ENCODE results near the gene MRPL34. TPM values are rescaled to one million over a fixed set of nuclear protein-coding genes. Genes with fewer than 3 reads are reported as not detected.
A peak's percentile ranks its signal among the peaks of the same experiment; 100 is the strongest.

The MRPL34 gene
- total and polyA plus RNA-seq, 9 of the 15 experiments (the other 6 are each of a cell fraction or from before 2014, with no cell fraction given): 11.5 to 256 (median 72.5) TPM

DNA sequence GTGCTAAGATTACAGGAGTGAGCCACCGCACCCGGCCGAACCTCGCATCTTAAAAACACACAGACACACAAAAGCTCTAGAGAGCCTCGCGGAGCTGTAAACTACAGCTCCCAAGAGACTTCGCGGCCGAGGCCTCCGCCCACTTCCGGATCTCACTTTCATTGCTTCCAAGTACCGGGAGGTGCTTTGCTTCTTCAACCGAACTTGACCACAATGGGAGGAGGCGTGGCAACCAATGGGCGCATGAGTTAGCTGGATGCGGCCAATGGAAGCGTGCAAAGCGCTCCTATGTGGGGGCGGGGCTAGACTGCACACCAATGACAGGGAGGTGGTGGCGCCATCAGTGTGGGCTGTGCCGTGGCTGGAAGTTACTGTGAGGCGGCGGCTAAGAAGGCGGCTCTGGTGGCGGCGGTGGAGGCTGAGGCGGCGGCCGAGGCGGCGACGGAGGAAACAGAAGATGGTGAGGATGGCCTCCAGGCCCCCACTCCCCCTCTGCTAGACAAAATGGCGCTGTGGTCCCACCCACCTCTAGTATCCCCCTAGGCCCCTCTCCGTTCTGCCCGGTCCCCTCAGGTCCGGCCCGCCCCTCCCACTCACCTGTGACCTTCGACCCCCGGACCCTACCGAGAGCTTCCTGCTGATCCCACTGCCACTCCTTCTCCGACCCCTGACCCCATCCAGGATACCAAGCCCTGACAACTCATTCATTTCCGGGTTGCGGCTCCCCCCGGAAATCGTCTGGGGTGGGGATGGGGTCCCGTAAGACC is 3.7 kb downstream of the MRPL34 start, which contains the start of gene DDA1 (continued):
- TF ChIP-seq, protein P1, sequence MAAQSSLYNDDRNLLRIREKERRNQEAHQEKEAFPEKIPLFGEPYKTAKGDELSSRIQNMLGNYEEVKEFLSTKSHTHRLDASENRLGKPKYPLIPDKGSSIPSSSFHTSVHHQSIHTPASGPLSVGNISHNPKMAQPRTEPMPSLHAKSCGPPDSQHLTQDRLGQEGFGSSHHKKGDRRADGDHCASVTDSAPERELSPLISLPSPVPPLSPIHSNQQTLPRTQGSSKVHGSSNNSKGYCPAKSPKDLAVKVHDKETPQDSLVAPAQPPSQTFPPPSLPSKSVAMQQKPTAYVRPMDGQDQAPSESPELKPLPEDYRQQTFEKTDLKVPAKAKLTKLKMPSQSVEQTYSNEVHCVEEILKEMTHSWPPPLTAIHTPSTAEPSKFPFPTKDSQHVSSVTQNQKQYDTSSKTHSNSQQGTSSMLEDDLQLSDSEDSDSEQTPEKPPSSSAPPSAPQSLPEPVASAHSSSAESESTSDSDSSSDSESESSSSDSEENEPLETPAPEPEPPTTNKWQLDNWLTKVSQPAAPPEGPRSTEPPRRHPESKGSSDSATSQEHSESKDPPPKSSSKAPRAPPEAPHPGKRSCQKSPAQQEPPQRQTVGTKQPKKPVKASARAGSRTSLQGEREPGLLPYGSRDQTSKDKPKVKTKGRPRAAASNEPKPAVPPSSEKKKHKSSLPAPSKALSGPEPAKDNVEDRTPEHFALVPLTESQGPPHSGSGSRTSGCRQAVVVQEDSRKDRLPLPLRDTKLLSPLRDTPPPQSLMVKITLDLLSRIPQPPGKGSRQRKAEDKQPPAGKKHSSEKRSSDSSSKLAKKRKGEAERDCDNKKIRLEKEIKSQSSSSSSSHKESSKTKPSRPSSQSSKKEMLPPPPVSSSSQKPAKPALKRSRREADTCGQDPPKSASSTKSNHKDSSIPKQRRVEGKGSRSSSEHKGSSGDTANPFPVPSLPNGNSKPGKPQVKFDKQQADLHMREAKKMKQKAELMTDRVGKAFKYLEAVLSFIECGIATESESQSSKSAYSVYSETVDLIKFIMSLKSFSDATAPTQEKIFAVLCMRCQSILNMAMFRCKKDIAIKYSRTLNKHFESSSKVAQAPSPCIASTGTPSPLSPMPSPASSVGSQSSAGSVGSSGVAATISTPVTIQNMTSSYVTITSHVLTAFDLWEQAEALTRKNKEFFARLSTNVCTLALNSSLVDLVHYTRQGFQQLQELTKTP (IDR thresholded peaks at IDR 0.05; ENCODE audit: low read depth in 1 of 2, partially characterized antibody in 2 of 2): peak in 1 of 2 experiments; percentile 83
- TF ChIP-seq POLR2A (conservative IDR thresholded peaks at IDR 0.05) (peak; percentile 80), ELF2 (CRISPR knock-in tag; IDR thresholded peaks at IDR 0.05) (peak; percentile 74), FOS (IDR thresholded peaks at IDR 0.05; ENCODE audit: extremely low read depth, insufficient read length) (peak; percentile 99), NFE2 (IDR thresholded peaks at IDR 0.05; ENCODE audit: low read depth) (0 out of 2 replicates have a peak, but pooled peaks have one; percentile 1), PYGO2 (tag; IDR thresholded peaks at IDR 0.05) (no peak), SP1 (CRISPR knock-in tag; IDR thresholded peaks at IDR 0.05) (peak; percentile 100), HDAC1 (IDR thresholded peaks at IDR 0.05) (peak in 1 of 2 experiments; percentile 77; a peak in 2 of 4 replicates), TBP (optimal IDR thresholded peaks at IDR 0.05; ENCODE audit: low read depth, low read length) (peak; percentile 96), TAF1 (IDR thresholded peaks at IDR 0.05; ENCODE audit: control insufficient read depth, extremely low read depth, insufficient read depth, low read length, severe bottlenecking) (peak; percentile 69)
- TF ChIP-seq, protein P2, sequence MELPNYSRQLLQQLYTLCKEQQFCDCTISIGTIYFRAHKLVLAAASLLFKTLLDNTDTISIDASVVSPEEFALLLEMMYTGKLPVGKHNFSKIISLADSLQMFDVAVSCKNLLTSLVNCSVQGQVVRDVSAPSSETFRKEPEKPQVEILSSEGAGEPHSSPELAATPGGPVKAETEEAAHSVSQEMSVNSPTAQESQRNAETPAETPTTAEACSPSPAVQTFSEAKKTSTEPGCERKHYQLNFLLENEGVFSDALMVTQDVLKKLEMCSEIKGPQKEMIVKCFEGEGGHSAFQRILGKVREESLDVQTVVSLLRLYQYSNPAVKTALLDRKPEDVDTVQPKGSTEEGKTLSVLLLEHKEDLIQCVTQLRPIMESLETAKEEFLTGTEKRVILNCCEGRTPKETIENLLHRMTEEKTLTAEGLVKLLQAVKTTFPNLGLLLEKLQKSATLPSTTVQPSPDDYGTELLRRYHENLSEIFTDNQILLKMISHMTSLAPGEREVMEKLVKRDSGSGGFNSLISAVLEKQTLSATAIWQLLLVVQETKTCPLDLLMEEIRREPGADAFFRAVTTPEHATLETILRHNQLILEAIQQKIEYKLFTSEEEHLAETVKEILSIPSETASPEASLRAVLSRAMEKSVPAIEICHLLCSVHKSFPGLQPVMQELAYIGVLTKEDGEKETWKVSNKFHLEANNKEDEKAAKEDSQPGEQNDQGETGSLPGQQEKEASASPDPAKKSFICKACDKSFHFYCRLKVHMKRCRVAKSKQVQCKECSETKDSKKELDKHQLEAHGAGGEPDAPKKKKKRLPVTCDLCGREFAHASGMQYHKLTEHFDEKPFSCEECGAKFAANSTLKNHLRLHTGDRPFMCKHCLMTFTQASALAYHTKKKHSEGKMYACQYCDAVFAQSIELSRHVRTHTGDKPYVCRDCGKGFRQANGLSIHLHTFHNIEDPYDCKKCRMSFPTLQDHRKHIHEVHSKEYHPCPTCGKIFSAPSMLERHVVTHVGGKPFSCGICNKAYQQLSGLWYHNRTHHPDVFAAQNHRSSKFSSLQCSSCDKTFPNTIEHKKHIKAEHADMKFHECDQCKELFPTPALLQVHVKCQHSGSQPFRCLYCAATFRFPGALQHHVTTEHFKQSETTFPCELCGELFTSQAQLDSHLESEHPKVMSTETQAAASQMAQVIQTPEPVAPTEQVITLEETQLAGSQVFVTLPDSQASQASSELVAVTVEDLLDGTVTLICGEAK (IDR thresholded peaks at IDR 0.05): peak; percentile 93
- TF ChIP-seq, protein P2 (CRISPR knock-in tag; IDR thresholded peaks at IDR 0.05): no peak

Measured in K562 (cell line).